Right lobe of liver (tissue), 4 donors: ENCODE results near the gene SH3BGRL2.

ENCODE experiments used
- POLR2A ChIP-seq: fragments of 450-650 bp; IDR thresholded peaks from one replicate; pipeline ENCODE4 v1.6.1; 2017; ENCODE audit warnings: antibody characterized with exemption, mild to moderate bottlenecking
- TF ChIP-seq, protein P1 (sequence below), 4 donors: fragments of 200-600 bp in 3 of 4; fragments of 450-650 bp in 1 of 4; IDR thresholded peaks; one replicate each; pipeline versions ENCODE4 v1.5.1 to v1.8.0; 2016 to 2022; ENCODE audit warnings: antibody characterized with exemption in 4 of 4, mild to moderate bottlenecking in 2 of 4
- donor health status: DM: no; HTN: no; CAD: no.
- donor health status: DM: no; HTN: no; CAD: no.
- donor health status: DM: no; HTN: yes; CAD: no.

- TF ChIP-seq, protein P1, sequence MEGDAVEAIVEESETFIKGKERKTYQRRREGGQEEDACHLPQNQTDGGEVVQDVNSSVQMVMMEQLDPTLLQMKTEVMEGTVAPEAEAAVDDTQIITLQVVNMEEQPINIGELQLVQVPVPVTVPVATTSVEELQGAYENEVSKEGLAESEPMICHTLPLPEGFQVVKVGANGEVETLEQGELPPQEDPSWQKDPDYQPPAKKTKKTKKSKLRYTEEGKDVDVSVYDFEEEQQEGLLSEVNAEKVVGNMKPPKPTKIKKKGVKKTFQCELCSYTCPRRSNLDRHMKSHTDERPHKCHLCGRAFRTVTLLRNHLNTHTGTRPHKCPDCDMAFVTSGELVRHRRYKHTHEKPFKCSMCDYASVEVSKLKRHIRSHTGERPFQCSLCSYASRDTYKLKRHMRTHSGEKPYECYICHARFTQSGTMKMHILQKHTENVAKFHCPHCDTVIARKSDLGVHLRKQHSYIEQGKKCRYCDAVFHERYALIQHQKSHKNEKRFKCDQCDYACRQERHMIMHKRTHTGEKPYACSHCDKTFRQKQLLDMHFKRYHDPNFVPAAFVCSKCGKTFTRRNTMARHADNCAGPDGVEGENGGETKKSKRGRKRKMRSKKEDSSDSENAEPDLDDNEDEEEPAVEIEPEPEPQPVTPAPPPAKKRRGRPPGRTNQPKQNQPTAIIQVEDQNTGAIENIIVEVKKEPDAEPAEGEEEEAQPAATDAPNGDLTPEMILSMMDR (IDR thresholded peaks at IDR 0.05): no peak
- TF ChIP-seq POLR2A: no peak
These were observed 39.7 kb downstream of the SH3BGRL2 start for GRCh38 chr6:79670789-79671188.
